Measurements from ENCODE around the gene ANTKMT. TPM values are rescaled to one million over a fixed set of nuclear protein-coding genes. Genes with fewer than 3 reads are reported as not detected.

Gene ANTKMT
- total and polyA plus RNA-seq, 4 donors = 11.7 to 62.8 (median 50.7) TPM

DNA sequence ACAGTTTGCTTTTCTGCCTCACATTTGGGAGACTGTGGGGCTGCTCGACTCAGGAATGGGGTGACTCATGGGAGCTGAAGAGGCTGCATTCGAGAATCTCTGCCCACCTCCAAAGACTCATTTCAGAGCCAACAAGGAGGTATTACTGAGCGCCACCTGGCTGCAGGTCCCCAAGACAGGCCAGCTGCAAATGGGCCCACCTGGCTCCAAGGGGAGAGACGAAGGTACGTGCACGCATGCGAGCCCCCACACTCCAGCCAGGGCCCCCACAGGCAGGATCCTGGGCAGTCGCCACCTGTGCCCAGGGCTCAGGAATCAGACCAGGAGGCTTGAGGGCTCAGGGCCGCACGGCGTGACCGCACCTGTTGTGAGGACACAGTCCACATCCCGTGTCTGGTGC lies 12.0 kb downstream of the ANTKMT start:
- H3K4me1 ChIP-seq (ENCODE audit: control insufficient read depth, insufficient read depth, low read length) = peaks cover 17% of the 10 kb centered on the region
- H3K9me3 ChIP-seq (ENCODE audit: control insufficient read depth, insufficient read depth, low read length) = no peaks in the 10 kb centered on the region
- H3K36me3 ChIP-seq (ENCODE audit: control insufficient read depth, insufficient read depth, low read length) = peaks cover 90% of the 10 kb centered on the region
- 90% methylated on average over 13 of the region's 13 CpGs for WGBS (ENCODE audit: insufficient coverage)
- H3K27ac ChIP-seq (ENCODE audit: low read depth, low read length) = no peak overlapping the region
- no peak for DNase-seq (ENCODE audit: low read depth in 4 of 6, low spot score in 6 of 6)
- H3K4me3 ChIP-seq (ENCODE audit: low read depth, low read length) = no peak overlapping the region
- H3K27me3 ChIP-seq (ENCODE audit: control insufficient read depth, insufficient read depth, low read length) = no peaks in the 10 kb centered on the region

- H3K27me3 ChIP-seq (ENCODE audit: control insufficient read depth, insufficient read depth, low read length) = no peaks in the 10 kb centered on the region
- H3K9me3 ChIP-seq (ENCODE audit: control insufficient read depth, insufficient read depth, low read length) = no peaks in the 10 kb centered on the region
- peaks cover 12% of the 10 kb centered on the region for H3K4me1 ChIP-seq (ENCODE audit: control insufficient read depth, insufficient read depth, low read length)
- H3K27ac ChIP-seq (ENCODE audit: low read depth, low read length) = no peak overlapping the region
- WGBS (ENCODE audit: insufficient coverage) = 92% methylated on average over 33 of the region's 34 CpGs
- H3K4me3 ChIP-seq (ENCODE audit: low read depth, low read length) = no peak overlapping the region
- no peak for DNase-seq (ENCODE audit: low read depth in 4 of 6, low spot score in 6 of 6)
- peaks cover 96% of the 10 kb centered on the region for H3K36me3 ChIP-seq (ENCODE audit: control insufficient read depth, insufficient read depth, low read length)
Measured at GRCh38 chr16:733382-734207, 12.6 kb downstream of the ANTKMT start.

DNA sequence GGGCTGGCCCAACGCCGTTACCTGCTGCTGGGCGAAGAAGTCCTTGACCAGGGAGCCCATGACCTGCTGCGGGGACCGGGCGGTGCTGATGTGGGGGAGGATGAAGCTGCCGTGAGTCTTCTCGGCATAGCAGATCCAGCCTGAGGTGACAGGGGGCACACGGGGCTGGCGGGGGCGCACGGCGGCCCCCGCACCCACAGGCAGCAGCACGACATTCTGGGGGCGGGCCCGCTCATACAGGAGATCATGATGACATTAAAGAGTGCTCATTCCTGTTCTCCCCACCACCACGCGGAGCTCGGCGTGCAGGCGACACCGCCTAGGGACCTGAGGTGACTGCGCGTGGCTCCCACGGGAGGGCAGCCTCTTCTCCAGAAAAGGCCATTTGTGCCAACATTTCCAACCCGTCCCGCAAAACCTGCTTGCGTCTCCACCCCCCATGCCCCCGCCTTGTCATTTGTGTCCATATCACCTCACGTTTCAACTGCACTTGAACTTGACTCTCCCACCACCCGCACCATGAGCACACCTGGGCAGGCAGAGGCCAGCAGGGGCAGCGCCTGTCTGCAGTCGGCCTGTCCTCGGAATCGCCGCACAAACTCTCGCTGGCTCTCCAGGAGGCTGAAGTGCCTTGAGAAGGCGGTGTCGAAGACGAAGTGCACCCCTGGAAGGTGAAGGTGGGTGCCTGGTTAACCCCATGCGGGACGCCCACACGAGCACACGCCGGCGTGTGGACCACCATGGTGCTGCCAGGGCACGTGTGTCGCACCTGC lies 13.4 kb downstream of the ANTKMT start:
- Histone ChIP-seq H3K27me3 (ENCODE audit: control insufficient read depth, insufficient read depth, low read length) (no peaks in the 10 kb centered on the region), H3K27ac (ENCODE audit: low read depth, low read length) (no peak overlapping the region), H3K36me3 (ENCODE audit: control insufficient read depth, insufficient read depth, low read length) (peaks cover 99% of the 10 kb centered on the region), H3K4me3 (ENCODE audit: low read depth, low read length) (no peak overlapping the region), H3K4me1 (ENCODE audit: control insufficient read depth, insufficient read depth, low read length) (peaks cover 5% of the 10 kb centered on the region), H3K9me3 (ENCODE audit: control insufficient read depth, insufficient read depth, low read length) (no peaks in the 10 kb centered on the region)
- DNase-seq (ENCODE audit: low read depth in 4 of 6, low spot score in 6 of 6) = no peak
- WGBS (ENCODE audit: insufficient coverage) = 93% methylated on average over 49 of the region's 49 CpGs

DNA sequence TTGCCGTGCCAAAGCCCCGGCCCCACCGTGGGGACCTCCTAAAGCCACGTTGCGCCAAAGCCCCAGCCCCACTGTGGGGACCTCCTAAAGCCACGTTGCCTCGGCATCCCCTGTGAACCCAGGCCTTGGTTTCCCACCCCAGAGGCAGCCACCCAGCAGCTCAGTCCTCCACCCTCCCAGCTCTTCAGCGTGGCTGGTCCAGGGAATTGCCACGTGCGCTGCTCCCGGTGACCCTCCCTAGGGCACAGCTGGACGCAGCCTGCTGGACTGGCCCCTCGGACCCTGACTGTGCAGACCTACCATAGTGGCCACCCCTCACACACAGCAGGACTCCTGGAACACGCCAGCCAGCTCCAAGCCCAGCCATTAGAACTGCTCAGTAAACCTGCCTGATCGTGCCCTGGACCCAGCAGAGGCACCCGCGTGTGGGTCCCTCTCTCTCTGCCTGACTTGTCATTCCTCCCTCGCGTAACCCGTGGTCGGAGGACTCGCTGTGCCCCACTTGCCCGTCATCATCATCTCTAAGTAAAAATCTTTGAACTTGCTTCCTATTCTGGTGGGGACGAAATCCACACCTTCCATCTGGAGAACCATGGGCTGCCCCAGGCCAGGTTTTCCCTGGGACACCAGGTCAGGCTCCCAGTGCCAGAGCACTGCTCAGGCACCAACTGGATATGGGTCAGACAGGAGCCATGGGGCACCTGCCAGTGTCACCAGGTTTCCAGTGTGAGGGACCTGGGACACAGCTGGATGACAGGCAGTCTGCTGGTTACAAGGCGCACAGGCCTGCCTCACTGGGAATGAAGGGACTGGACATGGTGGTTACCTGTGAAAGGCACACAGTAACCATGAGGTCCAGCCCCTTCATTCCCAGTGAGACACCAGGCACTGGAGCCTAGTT lies 14.3 kb downstream of the ANTKMT start:
- H3K36me3 ChIP-seq (ENCODE audit: control insufficient read depth, insufficient read depth, low read length) = peaks cover 93% of the 10 kb centered on the region
- no peak for DNase-seq (ENCODE audit: low read depth in 4 of 6, low spot score in 6 of 6)
- no peaks in the 10 kb centered on the region for H3K27me3 ChIP-seq (ENCODE audit: control insufficient read depth, insufficient read depth, low read length)
- H3K4me3 ChIP-seq (ENCODE audit: low read depth, low read length) = no peak overlapping the region
- 97% methylated on average over 25 of the region's 25 CpGs for WGBS (ENCODE audit: insufficient coverage)
- H3K9me3 ChIP-seq (ENCODE audit: control insufficient read depth, insufficient read depth, low read length) = no peaks in the 10 kb centered on the region
- H3K4me1 ChIP-seq (ENCODE audit: control insufficient read depth, insufficient read depth, low read length) = peaks cover 8% of the 10 kb centered on the region
- H3K27ac ChIP-seq (ENCODE audit: low read depth, low read length) = no peak overlapping the region

- 90% methylated on average over 13 of the region's 13 CpGs for WGBS (ENCODE audit: insufficient coverage)
Measured at GRCh38 chr16:735982-736453, 15.1 kb downstream of the ANTKMT start.

GRCh38 chr16:736936-737481 lies 16.1 kb downstream of the ANTKMT start:
- peaks cover 16% of the 10 kb centered on the region for H3K4me1 ChIP-seq (ENCODE audit: control insufficient read depth, insufficient read depth, low read length)
- H3K36me3 ChIP-seq (ENCODE audit: control insufficient read depth, insufficient read depth, low read length) = peaks cover 76% of the 10 kb centered on the region
- whole genome bisulfite sequencing (ENCODE audit: insufficient coverage) = 95% methylated on average over 29 of the region's 29 CpGs
- DNase-seq (ENCODE audit: low read depth in 4 of 6, low spot score in 6 of 6) = no peak
- no peak overlapping the region for H3K4me3 ChIP-seq (ENCODE audit: low read depth, low read length)
- H3K27me3 ChIP-seq (ENCODE audit: control insufficient read depth, insufficient read depth, low read length) = no peaks in the 10 kb centered on the region
- no peaks in the 10 kb centered on the region for H3K9me3 ChIP-seq (ENCODE audit: control insufficient read depth, insufficient read depth, low read length)
- no peak overlapping the region for H3K27ac ChIP-seq (ENCODE audit: low read depth, low read length)

More at GRCh38 chr16:735982-736453, 15.1 kb downstream of the ANTKMT start:
- Histone ChIP-seq H3K27ac (ENCODE audit: low read depth, low read length) (no peak overlapping the region), H3K27me3 (ENCODE audit: control insufficient read depth, insufficient read depth, low read length) (no peaks in the 10 kb centered on the region), H3K4me1 (ENCODE audit: control insufficient read depth, insufficient read depth, low read length) (peaks cover 10% of the 10 kb centered on the region), H3K9me3 (ENCODE audit: control insufficient read depth, insufficient read depth, low read length) (no peaks in the 10 kb centered on the region), H3K4me3 (ENCODE audit: low read depth, low read length) (no peak overlapping the region), H3K36me3 (ENCODE audit: control insufficient read depth, insufficient read depth, low read length) (peaks cover 86% of the 10 kb centered on the region)
- no peak for DNase-seq (ENCODE audit: low read depth in 4 of 6, low spot score in 6 of 6)

GRCh38 chr16:739560-740458 lies 18.9 kb downstream of the ANTKMT start:
- Histone ChIP-seq H3K27me3 (ENCODE audit: control insufficient read depth, insufficient read depth, low read length) (no peaks in the 10 kb centered on the region), H3K9me3 (ENCODE audit: control insufficient read depth, insufficient read depth, low read length) (no peaks in the 10 kb centered on the region), H3K4me3 (ENCODE audit: low read depth, low read length) (peak overlapping the region; percentile 89), H3K36me3 (ENCODE audit: control insufficient read depth, insufficient read depth, low read length) (peaks cover 48% of the 10 kb centered on the region), H3K27ac (ENCODE audit: low read depth, low read length) (no peak overlapping the region), H3K4me1 (ENCODE audit: control insufficient read depth, insufficient read depth, low read length) (peaks cover 18% of the 10 kb centered on the region)
- DNase-seq (ENCODE audit: low read depth in 4 of 6, low spot score in 6 of 6) = no peak
- WGBS (ENCODE audit: insufficient coverage) = 47% methylated on average over 38 of the region's 38 CpGs

DNA sequence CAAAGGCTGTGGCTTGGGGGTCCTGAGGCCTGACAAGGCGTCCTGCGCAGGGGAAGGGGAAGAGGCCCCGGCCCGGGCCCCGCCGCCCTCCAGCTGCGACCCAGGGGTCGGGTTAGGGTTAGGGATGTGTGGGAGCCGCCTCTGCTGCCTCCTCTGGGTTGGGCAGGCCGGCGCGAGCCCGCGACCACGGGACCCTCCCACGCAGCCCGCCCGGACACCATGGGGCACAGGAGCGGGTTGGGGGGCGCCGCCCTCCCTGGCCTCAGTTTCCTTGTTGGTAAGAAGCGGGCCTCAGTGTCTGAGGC lies 19.5 kb downstream of the ANTKMT start:
- Histone ChIP-seq H3K36me3 (ENCODE audit: control insufficient read depth, insufficient read depth, low read length) (peaks cover 42% of the 10 kb centered on the region), H3K27me3 (ENCODE audit: control insufficient read depth, insufficient read depth, low read length) (no peaks in the 10 kb centered on the region), H3K9me3 (ENCODE audit: control insufficient read depth, insufficient read depth, low read length) (no peaks in the 10 kb centered on the region), H3K4me1 (ENCODE audit: control insufficient read depth, insufficient read depth, low read length) (peaks cover 18% of the 10 kb centered on the region), H3K27ac (ENCODE audit: low read depth, low read length) (no peak overlapping the region), H3K4me3 (ENCODE audit: low read depth, low read length) (peak overlapping the region; percentile 89)
- no peak for DNase-seq (ENCODE audit: low read depth in 4 of 6, low spot score in 6 of 6)
- WGBS (ENCODE audit: insufficient coverage) = under 1% methylated on average over 22 of the region's 22 CpGs
